ENCODE measurements around the gene TMEM19.

GRCh38 chr12:71710276-71711125, 24.6 kb downstream of the TMEM19 start:
- no peak for TF ChIP-seq CTCF (IDR thresholded peaks at IDR 0.05)
- TF ChIP-seq POLR2A (IDR thresholded peaks at IDR 0.05): no peak

All from lower leg skin (tissue), 3 donors.